Embryonic facial prominence (tissue), 1 donor: ENCODE results near the gene GHSR.

Experiments
- DNase-seq: peaks from one replicate; pipeline ENCODE4 v3.0.0-alpha.2; 2016; ENCODE audit errors: extremely low spot score

Gene GHSR

GRCh38 chr3:172438186-172438585 is 10.1 kb downstream of the GHSR start:
- no peak for DNase-seq

GRCh38 chr3:172437713-172438112 is 10.5 kb downstream of the GHSR start:
- no peak for DNase-seq

- DNase-seq: no peak
Observed at GRCh38 chr3:172415323-172415722, 32.9 kb downstream of the GHSR start.

- no peak for DNase-seq
Observed at GRCh38 chr3:172411478-172411947, 36.7 kb downstream of the GHSR start.

GRCh38 chr3:172410702-172411477 is 37.4 kb downstream of the GHSR start:
- DNase-seq: no peak

- DNase-seq: no peak
Observed at GRCh38 chr3:172407872-172408271, 40.4 kb downstream of the GHSR start.

- no peak for DNase-seq
Observed at GRCh38 chr3:172405914-172406313, 42.3 kb downstream of the GHSR start.

GRCh38 chr3:172404237-172404962 is 43.9 kb downstream of the GHSR start:
- no peak for DNase-seq

- DNase-seq: no peak
Observed at GRCh38 chr3:172402892-172403643, 45.2 kb downstream of the GHSR start.

- no peak for DNase-seq
Observed at GRCh38 chr3:172402090-172402489, 46.2 kb downstream of the GHSR start.

GRCh38 chr3:172398484-172398883 is 49.8 kb downstream of the GHSR start:
- DNase-seq: no peak

GRCh38 chr3:172397716-172398405 is 50.4 kb downstream of the GHSR start:
- no peak for DNase-seq

- DNase-seq: no peak
Observed at GRCh38 chr3:172396400-172396799, 51.9 kb downstream of the GHSR start.

GRCh38 chr3:172394692-172395091 is 53.6 kb downstream of the GHSR start:
- no peak for DNase-seq
